ENCODE measurements around the gene MYO1D. TPM values are rescaled to one million over a fixed set of nuclear protein-coding genes. Genes with fewer than 3 reads are reported as not detected.

Gene MYO1D
- total RNA-seq, 1 experiment from 2014 or later: 1.3 TPM

GRCh38 chr17:32780721-32781120 lies 96.2 kb downstream of the MYO1D start:
- in situ Hi-C loops (cut with HindIII; ENCODE audit: low pct_unique_long_range_greater_than_20kb, low sequenced_read_pairs): no loop called here
- H3K9me3 ChIP-seq (ENCODE audit: control insufficient read depth, insufficient read depth, low read depth, low read length): no peaks in the 10 kb centered on the region
- H3K27me3 ChIP-seq (ENCODE audit: control insufficient read depth, insufficient read depth, low read length): peaks cover 5% of the 10 kb centered on the region
- ChIA-PET CTCF (no interaction called here), POLR2A (no interaction called here)
- H3K36me3 ChIP-seq (ENCODE audit: control insufficient read depth, insufficient read depth, low read length): no peaks in the 10 kb centered on the region
- intact Hi-C loops (cut with micrococcal nuclease; ENCODE audit: unreplicated experiment): loop anchor here (10.0 kb wide), 1 partner anchor 974 kb away; no protein-coding TSS in a partner anchor
- DNase-seq (ENCODE audit: low read depth, low spot score) (no peak), ATAC-seq (no peak)
- no peak overlapping the region for H3K27ac ChIP-seq (ENCODE audit: low read length)
- BruUV-seq (replicated peaks): no TSS peak
- TF ChIP-seq CTCF (IDR thresholded peaks at IDR 0.05) (no peak), REST (IDR thresholded peaks at IDR 0.05; ENCODE audit: insufficient read depth in 1 of 2, low read depth in 2 of 2, low read length in 1 of 2) (no peak), SIN3A (IDR thresholded peaks at IDR 0.05; ENCODE audit: borderline replicate concordance, insufficient read depth, low read depth, low read length) (no peak), TCF7L2 (IDR thresholded peaks at IDR 0.05; ENCODE audit: low read depth, low read length) (no peak)
- no peaks in the 10 kb centered on the region for H3K4me1 ChIP-seq (ENCODE audit: control insufficient read depth, insufficient read depth, low read length)
- H3K4me3 ChIP-seq (ENCODE audit: low read depth in 2 of 2, low read length in 2 of 2): no peak overlapping the region

DNA sequence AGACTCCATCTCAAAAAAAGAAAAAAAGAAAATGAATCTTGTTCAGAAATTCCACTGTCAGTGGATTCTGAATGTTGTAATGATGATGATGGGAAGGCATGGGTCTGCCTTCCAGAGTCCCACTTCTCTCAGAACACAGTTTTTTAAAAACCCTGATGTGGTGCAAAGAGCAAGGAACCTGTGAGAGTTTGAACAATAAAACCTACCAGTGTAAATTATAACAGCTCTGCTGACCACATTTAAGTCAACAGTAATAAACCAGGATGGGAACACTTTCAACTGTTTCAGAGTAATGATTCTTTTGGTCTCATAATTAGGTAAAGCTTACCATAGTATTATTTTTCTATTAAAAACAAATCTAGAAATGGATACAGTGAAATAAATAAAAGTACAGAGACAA lies 99.0 kb downstream of the MYO1D start:
- no peak for TF ChIP-seq CTCF (IDR thresholded peaks at IDR 0.05)
- TF ChIP-seq REST (IDR thresholded peaks at IDR 0.05; ENCODE audit: insufficient read depth in 1 of 2, low read depth in 2 of 2, low read length in 1 of 2): no peak
- no peak for TF ChIP-seq SIN3A (IDR thresholded peaks at IDR 0.05; ENCODE audit: borderline replicate concordance, insufficient read depth, low read depth, low read length)
- no peak for TF ChIP-seq TCF7L2 (IDR thresholded peaks at IDR 0.05; ENCODE audit: low read depth, low read length)
- no peak for TF ChIP-seq POLR2AphosphoS5 (IDR thresholded peaks at IDR 0.05; ENCODE audit: low read depth, low read length)
- POLR2A ChIA-PET: no interaction called here
- Histone ChIP-seq H3K36me3 (ENCODE audit: control insufficient read depth, insufficient read depth, low read length) (no peaks in the 10 kb centered on the region), H3K4me1 (ENCODE audit: control insufficient read depth, insufficient read depth, low read length) (no peaks in the 10 kb centered on the region), H3K27ac (ENCODE audit: low read length) (no peak overlapping the region), H3K27me3 (ENCODE audit: control insufficient read depth, insufficient read depth, low read length) (peaks cover 7% of the 10 kb centered on the region), H3K9me3 (ENCODE audit: control insufficient read depth, insufficient read depth, low read depth, low read length) (no peaks in the 10 kb centered on the region), H3K4me3 (ENCODE audit: low read depth in 2 of 2, low read length in 2 of 2) (no peak overlapping the region)
- intact Hi-C loops (cut with micrococcal nuclease; ENCODE audit: unreplicated experiment) (no loop called here), in situ Hi-C loops (cut with HindIII; ENCODE audit: low pct_unique_long_range_greater_than_20kb, low sequenced_read_pairs) (no loop called here)
- DNase-seq (ENCODE audit: low read depth, low spot score) (no peak), ATAC-seq (no peak)
- CTCF ChIA-PET: interaction anchor here (0.5 kb wide), 1 partner anchor 317 kb away, joined by 5 read pairs; no protein-coding TSS in a partner anchor
- no TSS peak for BruUV-seq (replicated peaks)

Measured in Panc1 (cell line).